NCI-H748 (cell line): ENCODE measurements around the gene DHX30.
"Not testable (repeated sequence)": the region's sequence is repeated elsewhere in the genome, so short reads cannot be mapped to it uniquely, and the experiment has no call there.

Experiments
- DNase-seq: peaks from one replicate; lab custom pipeline; 2025; ENCODE audit not compliant: unreplicated experiment; lab: John Stamatoyannopoulos, UW

The DHX30 gene

GRCh38 chr3:47882338-47882737, 79.4 kb downstream of the DHX30 start:
- DNase-seq: no peak

- DNase-seq: no peak
These were observed 81.7 kb downstream of the DHX30 start for GRCh38 chr3:47884603-47885002.

- DNase-seq: no peak
These were observed 82.2 kb downstream of the DHX30 start for GRCh38 chr3:47885168-47885567.

GRCh38 chr3:47887991-47888390, 85.1 kb downstream of the DHX30 start:
- not testable (repeated sequence) for DNase-seq

- DNase-seq: no peak
These were observed 86.2 kb downstream of the DHX30 start for GRCh38 chr3:47888986-47889757.

- DNase-seq: no peak
These were observed 87.3 kb downstream of the DHX30 start for GRCh38 chr3:47890126-47890827.

- no peak for DNase-seq
These were observed 88.1 kb downstream of the DHX30 start for GRCh38 chr3:47890828-47891612.

- no peak for DNase-seq
These were observed 88.7 kb downstream of the DHX30 start for GRCh38 chr3:47891613-47892005.

- DNase-seq: no peak
These were observed 89.5 kb downstream of the DHX30 start for GRCh38 chr3:47892286-47893040.

GRCh38 chr3:47895241-47895640, 92.3 kb downstream of the DHX30 start:
- no peak for DNase-seq

GRCh38 chr3:47896736-47897135, 93.8 kb downstream of the DHX30 start:
- no peak for DNase-seq

GRCh38 chr3:47897954-47898353, 95.0 kb downstream of the DHX30 start:
- DNase-seq: no peak

GRCh38 chr3:47899495-47900108, 96.7 kb downstream of the DHX30 start:
- no peak for DNase-seq
